HL-60 (cell line): ENCODE results near the gene ANKAR.

Experiments used
- GABPA ChIP-seq: IDR thresholded peaks from 2 replicates; pipeline ENCODE4 v1.6.1; 2012; ENCODE audit warnings: low read depth
- POLR2AphosphoS5 ChIP-seq: IDR thresholded peaks from 2 replicates; pipeline ENCODE4 v1.6.1; 2012; ENCODE audit warnings: low read depth
- TF ChIP-seq, protein P1 (sequence below): IDR thresholded peaks from one replicate; pipeline ENCODE4 v1.5.1; 2011; ENCODE audit warnings: low read length, control low read depth, inconsistent platforms; ENCODE audit not compliant: insufficient read depth

DNA sequence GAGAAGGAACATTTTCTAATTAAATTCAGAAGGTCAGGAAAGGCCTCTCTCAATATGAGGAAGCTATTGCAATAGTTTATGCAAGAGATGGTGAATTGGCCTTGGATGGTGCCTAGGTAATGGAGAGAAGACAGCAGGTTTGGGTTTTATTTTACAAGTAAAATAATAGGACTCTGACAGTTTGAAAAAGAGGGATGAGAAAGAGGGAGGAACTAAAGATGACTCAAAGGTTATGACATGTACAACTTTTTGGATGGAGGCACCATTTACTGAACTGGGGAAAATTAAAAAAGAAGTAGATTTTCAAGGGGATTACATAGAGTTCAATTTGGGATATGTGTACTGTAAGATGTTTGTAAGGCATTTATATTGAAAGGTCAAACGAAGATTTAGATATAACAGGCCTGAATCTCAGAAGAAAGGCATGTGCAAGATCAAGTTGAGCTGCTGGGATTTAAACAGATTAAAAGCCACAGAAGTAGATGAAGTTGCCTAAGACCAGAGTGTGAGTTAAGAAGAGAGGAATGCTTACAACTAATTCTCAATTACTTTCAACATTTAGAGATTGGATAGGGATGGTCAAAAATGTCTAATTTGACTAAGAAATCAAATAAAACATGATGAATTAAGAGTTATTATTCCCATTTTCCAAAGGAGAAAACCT lies 25.5 kb upstream of the ANKAR start:
- TF ChIP-seq, protein P1, sequence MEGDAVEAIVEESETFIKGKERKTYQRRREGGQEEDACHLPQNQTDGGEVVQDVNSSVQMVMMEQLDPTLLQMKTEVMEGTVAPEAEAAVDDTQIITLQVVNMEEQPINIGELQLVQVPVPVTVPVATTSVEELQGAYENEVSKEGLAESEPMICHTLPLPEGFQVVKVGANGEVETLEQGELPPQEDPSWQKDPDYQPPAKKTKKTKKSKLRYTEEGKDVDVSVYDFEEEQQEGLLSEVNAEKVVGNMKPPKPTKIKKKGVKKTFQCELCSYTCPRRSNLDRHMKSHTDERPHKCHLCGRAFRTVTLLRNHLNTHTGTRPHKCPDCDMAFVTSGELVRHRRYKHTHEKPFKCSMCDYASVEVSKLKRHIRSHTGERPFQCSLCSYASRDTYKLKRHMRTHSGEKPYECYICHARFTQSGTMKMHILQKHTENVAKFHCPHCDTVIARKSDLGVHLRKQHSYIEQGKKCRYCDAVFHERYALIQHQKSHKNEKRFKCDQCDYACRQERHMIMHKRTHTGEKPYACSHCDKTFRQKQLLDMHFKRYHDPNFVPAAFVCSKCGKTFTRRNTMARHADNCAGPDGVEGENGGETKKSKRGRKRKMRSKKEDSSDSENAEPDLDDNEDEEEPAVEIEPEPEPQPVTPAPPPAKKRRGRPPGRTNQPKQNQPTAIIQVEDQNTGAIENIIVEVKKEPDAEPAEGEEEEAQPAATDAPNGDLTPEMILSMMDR, result no peak
- no peak for TF ChIP-seq GABPA
- TF ChIP-seq POLR2AphosphoS5, result no peak
